HAP-1 (cell line): ENCODE data around the gene AIFM3.
"Not testable (repeated sequence)": the region's sequence is repeated elsewhere in the genome, so short reads cannot be mapped to it uniquely, and the experiment has no call there.

Experiments
- DNase-seq, 2 experiments: peaks; one replicate each; pipeline ENCODE4 v3.0.0-alpha.2; 2016 to 2020; ENCODE audit warnings: low spot score in 2 of 2
- H3K27me3 ChIP-seq: fragments of 250-450 bp; sonication (Bioruptor Pico); 2 replicates; pipeline ENCODE4 v1.5.1; 2020; ENCODE audit warnings: low read depth, mild to moderate bottlenecking, moderate library complexity
- H3K36me3 ChIP-seq: fragments of 250-450 bp; sonication (Bioruptor Pico); replicated peaks from 2 replicates; pipeline ENCODE4 v1.5.1; 2020; ENCODE audit warnings: mild to moderate bottlenecking
- H3K4me1 ChIP-seq: fragments of 250-450 bp; sonication (Bioruptor Pico); 2 replicates; pipeline ENCODE4 v1.5.1; 2020; ENCODE audit warnings: mild to moderate bottlenecking
- H3K4me3 ChIP-seq: fragments of 250-450 bp; sonication (Bioruptor Pico); 2 replicates; pipeline ENCODE4 v1.5.1; 2020; ENCODE audit warnings: mild to moderate bottlenecking, moderate library complexity
- H3K9me3 ChIP-seq: fragments of 250-450 bp; sonication (Bioruptor Pico); 2 replicates; pipeline ENCODE4 v1.5.1; 2020; ENCODE audit warnings: mild to moderate bottlenecking, moderate library complexity
- in situ Hi-C: fragments of 300-500 bp; cut with MboI; formaldehyde crosslinking; loops from 3 replicates; pipeline ENCODE4 v1.14.3; 2020; ENCODE audit warnings: low sequenced_read_pairs, inconsistent platforms, mixed read lengths

Gene AIFM3

GRCh38 chr22:20935780-20936539, 31.1 kb upstream of the AIFM3 start:
- H3K4me1 ChIP-seq, H3K27me3 ChIP-seq, DNase-seq, H3K9me3 ChIP-seq, H3K4me3 ChIP-seq, in situ Hi-C loops: not testable (repeated sequence)
- peaks cover 52% of the 10 kb centered on the region for H3K36me3 ChIP-seq

- Histone ChIP-seq H3K36me3 (peaks cover 57% of the 10 kb centered on the region), H3K4me1 (peaks cover 3% of the 10 kb centered on the region), H3K9me3 (no peaks in the 10 kb centered on the region), H3K4me3 (no peak overlapping the region), H3K27me3 (no peaks in the 10 kb centered on the region)
- no peak for DNase-seq
- in situ Hi-C loops, result no loop called here
These were observed 29.8 kb upstream of the AIFM3 start for GRCh38 chr22:20937031-20937793.

GRCh38 chr22:20937794-20938671, 29.0 kb upstream of the AIFM3 start:
- peaks cover 57% of the 10 kb centered on the region for H3K36me3 ChIP-seq
- no peak overlapping the region for H3K4me3 ChIP-seq
- in situ Hi-C loops, result no loop called here
- no peaks in the 10 kb centered on the region for H3K9me3 ChIP-seq
- H3K27me3 ChIP-seq, result no peaks in the 10 kb centered on the region
- peaks cover 5% of the 10 kb centered on the region for H3K4me1 ChIP-seq
- no peak for DNase-seq

- H3K4me3 ChIP-seq, in situ Hi-C loops: not testable (repeated sequence)
These were observed 27.4 kb upstream of the AIFM3 start for GRCh38 chr22:20939457-20940185.

GRCh38 chr22:20940186-20940651, 26.8 kb upstream of the AIFM3 start:
- Histone ChIP-seq H3K36me3 (peaks cover 42% of the 10 kb centered on the region), H3K9me3 (no peaks in the 10 kb centered on the region), H3K4me3 (no peak overlapping the region), H3K27me3 (no peaks in the 10 kb centered on the region), H3K4me1 (peaks cover 5% of the 10 kb centered on the region)
- in situ Hi-C loops, result no loop called here
- no peak for DNase-seq

More at GRCh38 chr22:20939457-20940185, 27.4 kb upstream of the AIFM3 start:
- not testable (repeated sequence) for H3K27me3 ChIP-seq, H3K4me1 ChIP-seq, DNase-seq, H3K9me3 ChIP-seq
- peaks cover 47% of the 10 kb centered on the region for H3K36me3 ChIP-seq

- Histone ChIP-seq H3K27me3 (no peaks in the 10 kb centered on the region), H3K4me3 (no peak overlapping the region), H3K9me3 (no peaks in the 10 kb centered on the region), H3K36me3 (peaks cover 37% of the 10 kb centered on the region), H3K4me1 (peaks cover 5% of the 10 kb centered on the region)
- in situ Hi-C loops, result no loop called here
- no peak for DNase-seq
These were observed 26.1 kb upstream of the AIFM3 start for GRCh38 chr22:20940904-20941385.

- H3K9me3 ChIP-seq, H3K4me1 ChIP-seq, DNase-seq, H3K27me3 ChIP-seq, H3K4me3 ChIP-seq, in situ Hi-C loops: not testable (repeated sequence)
- peaks cover 28% of the 10 kb centered on the region for H3K36me3 ChIP-seq
These were observed 24.7 kb upstream of the AIFM3 start for GRCh38 chr22:20942203-20942902.

- Histone ChIP-seq H3K36me3 (peaks cover 19% of the 10 kb centered on the region), H3K4me3 (no peak overlapping the region), H3K4me1 (peaks cover 5% of the 10 kb centered on the region), H3K9me3 (no peaks in the 10 kb centered on the region), H3K27me3 (no peaks in the 10 kb centered on the region)
- no peak for DNase-seq
- in situ Hi-C loops, result no loop called here
These were observed 23.7 kb upstream of the AIFM3 start for GRCh38 chr22:20943104-20943933.

GRCh38 chr22:20944042-20944441, 23.0 kb upstream of the AIFM3 start:
- no peak overlapping the region for H3K4me3 ChIP-seq
- no peak for DNase-seq
- no peaks in the 10 kb centered on the region for H3K9me3 ChIP-seq
- in situ Hi-C loops, result no loop called here
- peaks cover 13% of the 10 kb centered on the region for H3K36me3 ChIP-seq
- H3K27me3 ChIP-seq, result no peaks in the 10 kb centered on the region
- H3K4me1 ChIP-seq, result peaks cover 5% of the 10 kb centered on the region

GRCh38 chr22:20945578-20945934, 21.5 kb upstream of the AIFM3 start:
- peaks cover 5% of the 10 kb centered on the region for H3K4me1 ChIP-seq
- no peaks in the 10 kb centered on the region for H3K27me3 ChIP-seq
- H3K4me3 ChIP-seq, result no peak overlapping the region
- H3K36me3 ChIP-seq, result peaks cover 26% of the 10 kb centered on the region
- no peaks in the 10 kb centered on the region for H3K9me3 ChIP-seq
- in situ Hi-C loops, result no loop called here
- DNase-seq, result no peak

- DNase-seq, result no peak
- in situ Hi-C loops, result no loop called here
- no peaks in the 10 kb centered on the region for H3K27me3 ChIP-seq
- no peaks in the 10 kb centered on the region for H3K9me3 ChIP-seq
- H3K36me3 ChIP-seq, result peaks cover 29% of the 10 kb centered on the region
- H3K4me3 ChIP-seq, result no peak overlapping the region
- peaks cover 5% of the 10 kb centered on the region for H3K4me1 ChIP-seq
These were observed 20.7 kb upstream of the AIFM3 start for GRCh38 chr22:20946080-20946986.
